Mammary epithelial cell (primary cell): ENCODE measurements around the gene ATXN2.

Source experiments
- CTCF ChIP-seq, 2 donors: IDR thresholded peaks in 1 of 2; conservative IDR thresholded peaks in 1 of 2; 2 replicates each; pipeline ENCODE4 v1.5.1; 2011 to 2012; ENCODE audit warnings: inconsistent platforms in 2 of 2, low read length in 2 of 2, mild to moderate bottlenecking in 2 of 2, control low read depth in 1 of 2, low read depth in 1 of 2; ENCODE audit not compliant: insufficient read depth in 1 of 2; ENCODE audit errors: extremely low read depth in 1 of 2
- EZH2 ChIP-seq: IDR thresholded peaks from 2 replicates; pipeline ENCODE4 v1.6.1; 2012; ENCODE audit warnings: low read length, inconsistent platforms, borderline replicate concordance

- TF ChIP-seq CTCF (conservative IDR thresholded peaks at IDR 0.05 in 1 of 2, IDR thresholded peaks at IDR 0.05 in 1 of 2; ENCODE audit: extremely low read depth in 1 of 2, insufficient read depth in 1 of 2, low read depth in 1 of 2, low read length in 2 of 2) = no peak
- TF ChIP-seq EZH2 = no peak
These were observed 189.7 kb downstream of the ATXN2 start for GRCh38 chr12:111409403-111409779.
